NCI-H1105 (cell line): ENCODE measurements around the gene SPTBN2.
"Not testable (repeated sequence)": the region's sequence is repeated elsewhere in the genome, so short reads cannot be mapped to it uniquely, and the experiment has no call there.

Source experiments
- DNase-seq: peaks from one replicate; lab custom pipeline; 2025; lab: John Stamatoyannopoulos, UW

The SPTBN2 gene

DNA sequence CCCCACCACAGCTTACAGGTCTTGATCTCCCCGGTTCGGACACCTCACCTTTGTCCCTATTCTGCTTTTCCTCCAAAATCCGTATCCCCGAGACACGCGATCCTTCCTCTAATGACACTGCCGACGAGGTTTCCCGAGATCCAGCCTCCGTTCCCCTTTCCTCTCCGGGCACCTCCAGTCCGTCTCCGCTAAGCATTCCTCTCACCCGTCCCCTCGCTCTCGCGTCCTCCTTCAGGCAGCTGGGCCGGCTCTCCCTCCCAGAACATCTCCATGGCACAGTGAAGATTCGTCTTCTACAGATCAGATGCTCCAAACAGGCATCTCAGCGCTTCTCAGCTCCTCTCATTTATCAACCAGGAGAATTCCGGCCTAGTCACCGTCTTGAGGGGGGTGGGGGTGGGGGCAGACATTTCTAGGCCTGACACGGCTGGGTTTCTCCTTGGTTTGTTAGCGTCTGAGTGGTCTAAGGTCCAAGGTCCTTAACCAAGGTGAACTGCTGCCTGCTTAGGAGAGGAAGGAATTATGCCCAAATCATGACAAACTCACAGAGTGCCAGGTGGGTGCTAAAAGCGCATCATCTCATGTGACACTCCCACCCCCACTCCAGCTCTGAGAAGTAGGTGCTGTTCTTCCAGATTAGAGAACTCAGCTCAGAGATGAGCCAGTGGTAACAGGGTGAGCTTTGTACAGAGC lies at the start of gene SPTBN2:
SPTBN2 (minus strand) TSS at position 524 of the 693 bp plus-strand sequence. CDS start 7,976 bp downstream, outside the sequence.
- DNase-seq: no peak

DNA sequence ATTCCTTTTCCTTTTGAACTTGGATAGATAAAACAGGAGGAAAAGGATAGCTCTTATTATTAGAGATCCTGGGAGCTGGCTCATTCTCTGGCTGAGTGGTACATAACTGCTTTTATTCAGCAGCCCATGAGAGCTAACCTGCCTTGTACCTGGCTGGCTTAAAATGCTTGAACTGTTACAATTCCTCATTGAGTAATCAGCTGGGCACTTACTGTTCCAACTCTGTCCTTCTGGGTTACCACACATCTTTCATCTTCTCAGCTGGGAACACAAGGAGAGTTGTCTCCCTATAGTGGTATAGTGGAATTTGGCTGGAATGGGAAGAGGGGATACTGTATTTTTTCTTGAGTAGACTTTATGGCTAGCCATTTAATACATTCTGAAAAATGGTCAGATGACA lies 39.8 kb upstream of the SPTBN2 start:
- DNase-seq: no peak

DNA sequence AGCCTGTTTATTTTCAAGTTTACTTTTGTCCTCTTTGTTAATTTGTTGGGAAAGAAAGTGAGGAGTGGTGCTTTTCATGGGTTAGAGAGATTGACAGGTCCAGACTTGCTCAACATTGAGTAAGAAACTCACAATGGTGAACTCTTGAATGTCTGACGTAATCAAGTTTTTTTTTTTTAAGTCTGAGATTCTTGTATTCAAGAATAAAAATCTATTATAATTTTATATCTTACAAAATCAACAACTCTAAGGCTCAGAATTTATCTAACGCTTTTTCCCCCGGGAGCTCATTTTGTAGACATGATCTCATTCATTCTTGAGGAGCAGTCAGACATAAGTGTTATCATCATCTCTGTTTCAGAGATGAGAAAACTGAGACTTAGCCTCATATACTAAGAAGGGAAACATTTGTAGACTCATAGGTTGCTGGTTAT lies 39.1 kb upstream of the SPTBN2 start:
- DNase-seq: no peak

DNA sequence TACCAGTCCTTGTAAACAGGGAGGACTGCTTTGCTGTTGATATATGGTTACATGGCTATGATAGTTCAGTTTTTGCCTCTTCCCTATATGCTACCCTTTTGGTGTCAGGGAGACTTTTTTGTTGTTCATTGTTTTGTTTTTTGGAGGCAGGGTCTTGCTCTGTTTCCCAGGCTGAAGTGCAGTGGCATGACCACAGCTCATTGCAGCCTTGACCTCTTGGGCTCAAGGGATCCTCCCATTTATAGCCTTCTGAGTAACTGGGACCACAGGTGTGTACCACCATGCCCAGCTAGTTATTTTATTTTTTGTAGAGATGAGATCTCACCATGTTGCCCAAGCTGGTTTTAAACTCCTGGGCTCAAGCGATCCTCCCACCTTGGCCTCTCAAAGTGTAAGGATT lies 38.6 kb upstream of the SPTBN2 start:
- DNase-seq: no peak

DNA sequence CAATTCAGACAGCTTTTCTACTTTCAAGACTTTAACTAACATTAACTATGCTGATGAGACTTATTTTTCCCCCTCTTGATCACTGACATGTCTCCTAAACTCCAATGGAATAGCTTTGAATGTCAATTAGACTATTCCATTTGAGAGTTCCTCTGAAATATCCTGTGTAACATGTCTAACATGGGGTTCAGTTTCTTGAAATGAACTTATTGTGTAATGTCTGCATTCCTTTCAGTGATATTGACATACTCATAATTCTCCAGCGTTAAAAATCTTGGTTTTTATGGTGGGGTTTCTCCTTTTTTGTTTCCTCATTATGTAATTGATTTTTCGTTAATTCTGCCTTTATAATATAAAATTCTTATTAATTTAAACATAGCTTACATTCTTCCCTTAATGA lies 37.7 kb upstream of the SPTBN2 start:
- DNase-seq: no peak

DNA sequence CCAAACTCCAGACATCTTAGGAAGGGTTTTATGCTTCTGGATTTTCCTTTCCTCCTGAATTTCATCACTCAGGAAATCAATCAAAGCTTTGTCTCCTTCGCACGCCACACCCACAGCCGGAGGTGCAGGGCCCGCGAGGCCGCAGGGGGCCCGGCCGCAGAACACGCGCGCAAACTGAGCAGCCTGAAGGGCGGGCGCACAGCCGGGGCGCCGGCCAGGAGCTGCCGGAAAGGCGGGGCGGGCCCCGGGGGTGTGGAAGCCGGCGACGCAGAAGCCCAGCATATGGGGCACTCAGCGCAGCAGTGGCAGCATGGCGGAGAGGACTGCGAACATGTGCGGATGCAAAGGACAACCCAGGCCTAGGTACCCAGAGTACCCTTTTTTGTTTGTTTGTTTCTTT lies 33.1 kb upstream of the SPTBN2 start:
- DNase-seq: no peak

DNA sequence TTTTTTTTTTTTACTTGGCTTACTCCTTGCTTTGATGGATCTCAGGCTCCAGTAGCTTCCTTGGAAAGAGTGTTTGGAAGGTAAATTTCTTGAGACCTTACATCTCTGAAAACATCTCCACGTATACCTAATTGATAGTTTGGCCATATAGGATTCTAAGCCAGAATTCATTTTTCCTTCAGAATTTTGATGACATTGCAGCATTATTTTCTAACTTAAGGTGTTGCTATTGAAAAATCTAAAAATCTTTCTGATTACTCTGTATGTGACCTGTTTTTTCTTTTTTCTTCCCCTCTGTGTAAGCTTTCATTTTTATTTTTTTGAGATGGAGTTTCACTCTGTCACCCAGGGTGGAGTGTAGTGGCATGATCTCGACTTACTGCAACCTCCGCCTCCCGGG lies 23.1 kb upstream of the SPTBN2 start:
- DNase-seq: no peak

DNA sequence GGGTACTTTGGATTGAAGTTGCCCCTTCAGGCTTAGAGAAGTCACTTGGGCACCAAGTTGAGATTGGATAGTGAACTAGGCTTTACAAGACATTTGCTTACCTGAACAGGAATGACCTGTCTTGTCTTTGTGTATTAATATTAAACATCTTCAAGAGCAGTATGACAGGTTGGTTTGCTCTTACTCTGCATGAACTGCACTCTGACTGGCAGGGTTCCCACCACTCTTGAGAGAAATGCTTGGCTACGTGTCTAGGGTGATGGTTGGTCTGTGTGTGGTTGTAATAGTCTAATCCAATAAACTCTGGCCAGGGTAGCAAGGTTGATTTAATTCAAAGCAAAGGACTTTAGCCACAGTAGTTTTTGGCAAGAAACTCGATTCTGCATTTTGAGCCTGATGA lies 20.1 kb upstream of the SPTBN2 start:
- peak; percentile 22 for DNase-seq

DNA sequence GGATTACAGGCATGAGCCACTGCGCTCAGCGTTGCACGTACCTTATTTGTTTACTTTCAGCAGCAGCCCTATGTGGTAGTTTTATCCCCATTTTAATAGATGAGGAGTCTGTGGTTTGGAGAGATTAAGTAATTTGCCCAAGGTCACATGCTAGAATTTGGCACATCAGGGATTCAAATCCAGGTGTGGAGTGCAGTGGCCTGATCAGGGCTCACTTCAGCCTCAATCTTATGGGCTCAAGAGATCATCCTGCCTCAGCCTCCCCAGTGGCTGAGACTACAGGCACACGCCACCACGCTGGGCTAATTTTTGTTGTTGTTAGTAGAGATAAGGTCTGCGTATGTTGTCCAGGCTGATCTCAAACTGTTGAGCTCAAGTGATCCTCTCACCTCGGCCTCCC lies 18.5 kb upstream of the SPTBN2 start:
- no peak for DNase-seq

DNA sequence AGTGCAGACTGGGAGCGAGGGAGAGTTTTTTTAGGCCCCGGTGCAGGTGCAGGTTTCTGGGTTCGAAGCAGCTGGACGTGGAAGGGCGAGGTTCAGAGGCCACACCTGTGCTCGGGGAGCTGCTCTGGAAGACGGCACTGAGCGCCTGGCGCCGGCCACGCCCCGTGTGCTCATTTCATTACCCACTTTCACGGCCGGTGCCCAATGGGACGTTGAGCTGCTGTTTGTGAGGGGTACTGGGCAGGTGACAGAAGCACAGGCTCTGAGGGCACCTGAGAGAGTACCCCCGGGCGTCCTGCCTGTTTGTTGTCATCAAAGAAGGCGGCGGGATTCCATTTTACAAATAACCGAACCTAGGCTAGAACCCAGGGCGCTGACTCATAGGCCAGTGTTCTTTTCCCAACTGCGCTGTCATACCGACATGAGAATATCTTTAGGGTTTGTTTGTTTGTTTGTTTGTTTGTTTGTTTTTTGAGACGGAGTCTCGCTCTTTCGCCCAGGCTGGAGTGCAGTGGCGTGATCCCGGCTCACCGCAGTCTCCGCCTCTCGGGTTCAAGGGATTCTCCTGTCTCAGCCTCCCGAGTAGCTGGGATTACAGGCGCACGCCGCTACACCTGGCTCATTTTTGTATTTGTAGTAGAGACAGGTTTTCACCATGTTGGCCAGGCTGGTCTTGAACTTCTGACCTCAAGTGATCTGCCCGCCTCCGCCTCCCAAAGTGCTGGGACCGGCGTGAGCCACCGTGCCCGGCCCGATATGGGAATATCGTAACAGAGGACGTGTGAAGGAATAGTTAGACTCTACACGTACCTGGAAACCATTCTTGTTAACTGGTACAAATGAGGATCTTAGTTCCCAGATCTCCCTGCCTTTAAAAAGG lies 16.6 kb upstream of the SPTBN2 start:
- DNase-seq: peak; percentile 52

DNA sequence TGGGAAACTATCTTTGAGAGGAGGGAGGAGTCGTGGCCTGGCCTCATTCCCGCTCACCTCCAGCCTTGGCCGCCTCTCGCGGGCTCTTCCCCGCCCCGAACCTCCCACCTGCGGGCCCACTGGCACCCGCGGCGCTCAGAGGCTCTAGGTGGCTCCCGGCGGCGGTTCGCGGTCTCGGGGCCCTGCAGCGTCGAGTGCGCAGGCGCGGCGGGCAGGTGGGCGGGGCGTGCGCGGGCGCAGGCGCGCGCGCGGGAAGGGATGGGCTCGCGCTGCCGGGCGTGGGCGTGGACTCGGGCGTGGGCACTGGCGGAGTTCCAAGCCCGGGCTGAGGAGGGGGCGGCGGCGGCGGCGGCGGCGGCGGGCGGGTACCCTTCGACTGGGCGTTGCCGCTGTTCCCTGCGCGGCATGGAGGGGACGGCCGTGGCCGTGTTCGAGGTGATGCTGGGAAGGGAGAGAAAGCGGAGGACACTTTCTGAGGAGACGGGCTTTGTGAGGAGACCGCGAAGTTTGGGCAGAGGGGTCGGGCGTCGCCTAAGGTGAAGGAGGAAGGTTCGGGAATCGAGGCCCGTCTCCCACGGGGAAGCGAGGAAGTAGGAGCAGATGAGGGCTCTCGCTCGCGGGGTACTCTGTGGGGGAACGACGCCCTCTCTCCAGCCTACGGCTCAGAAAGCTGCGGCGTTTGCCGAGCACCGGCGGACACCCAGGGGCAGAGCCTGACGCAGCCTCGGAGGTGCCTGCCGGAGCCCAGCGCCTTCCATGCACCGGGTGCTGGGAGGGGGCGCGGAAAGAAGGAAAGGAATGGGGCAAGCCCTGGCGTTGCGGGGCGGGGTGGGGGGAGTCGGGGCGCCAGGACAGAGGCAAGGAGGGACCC lies 15.7 kb upstream of the SPTBN2 start:
- peak; percentile 85 for DNase-seq

DNA sequence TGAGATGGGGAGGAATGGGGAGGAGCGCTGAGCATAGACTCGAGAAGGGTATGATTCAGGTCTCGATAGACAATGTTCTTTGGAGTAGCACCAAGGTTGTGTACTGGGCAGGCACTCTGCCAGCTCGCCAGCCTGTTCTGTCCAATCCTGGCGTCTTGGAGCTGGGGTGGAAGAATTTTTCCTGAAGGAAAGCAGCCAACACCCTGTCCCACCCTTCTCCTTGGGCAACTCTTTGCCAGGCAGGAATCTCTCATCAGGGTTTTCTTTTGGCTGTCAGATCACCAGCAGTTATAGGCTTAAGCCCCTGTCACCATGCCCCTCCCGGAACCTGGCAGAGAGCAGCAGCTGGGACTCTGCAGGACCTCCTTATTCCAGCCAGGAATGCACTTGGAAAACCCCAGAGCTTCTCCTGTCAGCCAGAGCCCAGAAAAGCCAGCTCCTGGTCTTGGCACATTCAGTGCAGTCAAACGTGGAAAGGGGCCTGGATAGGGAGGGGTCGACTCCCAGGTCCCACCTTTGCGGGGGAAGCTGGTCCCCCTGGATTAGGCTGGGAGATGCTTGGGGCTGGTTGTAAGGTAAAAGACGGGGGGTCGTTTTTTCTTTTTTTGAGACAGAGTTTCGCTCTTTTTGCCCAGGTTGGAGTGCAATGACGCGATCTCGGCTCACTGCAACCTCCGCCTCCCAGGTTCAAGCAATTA lies 14.4 kb upstream of the SPTBN2 start:
- DNase-seq: no peak

DNA sequence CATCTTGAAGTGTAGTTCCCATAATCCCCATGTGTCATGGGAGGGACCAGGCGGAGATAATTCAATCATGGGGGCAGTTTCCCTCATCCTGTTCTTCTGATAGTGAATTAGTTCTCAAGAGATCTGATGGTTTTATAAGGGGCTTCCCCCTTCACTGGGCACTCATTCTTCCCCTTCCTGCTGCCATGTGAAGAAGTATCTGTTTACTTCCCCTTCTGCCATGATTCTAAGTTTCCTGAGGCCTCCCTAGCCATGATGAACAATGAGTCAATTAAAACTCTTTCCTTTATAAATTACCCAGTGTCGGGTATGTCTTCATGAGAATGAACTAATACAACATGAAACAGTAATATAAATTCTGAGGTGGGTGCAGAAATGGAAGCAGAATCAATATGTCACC lies 12.1 kb upstream of the SPTBN2 start:
- no peak for DNase-seq

DNA sequence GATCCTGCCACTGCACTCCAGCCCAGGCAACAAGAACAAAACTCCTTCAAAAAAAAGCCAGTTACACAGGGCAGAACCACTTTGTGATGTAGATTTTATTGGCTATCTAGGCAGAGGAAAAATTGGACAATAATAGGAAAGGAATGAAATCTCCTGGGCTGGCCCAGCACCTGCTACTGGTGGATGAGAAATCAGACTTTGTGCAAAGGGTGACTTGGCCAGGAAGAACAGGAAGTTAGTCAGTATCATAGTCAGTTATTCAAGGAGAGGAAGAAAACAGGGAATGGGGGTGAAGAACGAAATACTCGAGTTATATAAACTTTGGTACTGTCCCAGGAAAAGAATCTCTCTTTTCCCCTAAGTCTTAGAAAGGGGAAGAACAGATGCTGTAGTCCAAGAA lies 11.0 kb upstream of the SPTBN2 start:
- DNase-seq: no peak

DNA sequence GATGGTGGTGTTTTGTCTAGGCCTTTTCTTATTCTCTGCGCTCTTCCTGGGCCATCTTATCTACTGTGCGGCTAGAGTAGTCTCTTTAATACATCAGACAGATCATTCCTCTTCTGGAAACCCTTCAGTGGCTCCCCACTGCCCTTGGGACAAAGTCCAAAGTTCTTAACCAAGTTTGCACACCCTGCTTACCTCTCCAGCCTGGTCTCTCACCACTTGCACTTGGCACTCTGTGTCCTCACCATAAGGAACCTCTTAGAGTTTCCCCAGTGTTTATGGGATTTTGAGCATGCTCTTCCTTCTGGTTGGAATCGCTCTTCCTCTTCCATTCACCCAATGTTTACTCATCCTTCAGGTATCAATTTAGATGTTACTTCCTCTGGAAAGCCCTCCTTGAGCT lies 5.2 kb upstream of the SPTBN2 start:
- no peak for DNase-seq

DNA sequence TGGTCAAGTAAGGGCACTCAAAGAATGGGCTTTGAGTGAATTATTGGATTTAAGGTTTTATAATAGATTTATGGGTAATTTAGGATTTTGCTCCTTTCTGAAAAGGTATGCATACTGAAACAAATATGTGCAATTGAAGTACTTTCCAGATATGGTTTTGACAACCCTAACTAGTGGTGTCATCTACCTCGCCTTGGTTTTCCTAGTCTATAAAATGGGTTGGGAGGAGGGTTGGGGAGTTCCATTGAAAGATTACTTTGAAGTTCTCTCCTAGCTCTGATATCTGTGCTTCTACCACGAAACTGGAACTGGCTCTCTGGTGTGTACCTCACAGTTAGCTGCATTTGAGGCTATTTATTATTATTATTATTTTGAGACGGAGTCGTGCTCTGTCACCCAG lies 431 bp upstream of the SPTBN2 start:
- no peak for DNase-seq

DNA sequence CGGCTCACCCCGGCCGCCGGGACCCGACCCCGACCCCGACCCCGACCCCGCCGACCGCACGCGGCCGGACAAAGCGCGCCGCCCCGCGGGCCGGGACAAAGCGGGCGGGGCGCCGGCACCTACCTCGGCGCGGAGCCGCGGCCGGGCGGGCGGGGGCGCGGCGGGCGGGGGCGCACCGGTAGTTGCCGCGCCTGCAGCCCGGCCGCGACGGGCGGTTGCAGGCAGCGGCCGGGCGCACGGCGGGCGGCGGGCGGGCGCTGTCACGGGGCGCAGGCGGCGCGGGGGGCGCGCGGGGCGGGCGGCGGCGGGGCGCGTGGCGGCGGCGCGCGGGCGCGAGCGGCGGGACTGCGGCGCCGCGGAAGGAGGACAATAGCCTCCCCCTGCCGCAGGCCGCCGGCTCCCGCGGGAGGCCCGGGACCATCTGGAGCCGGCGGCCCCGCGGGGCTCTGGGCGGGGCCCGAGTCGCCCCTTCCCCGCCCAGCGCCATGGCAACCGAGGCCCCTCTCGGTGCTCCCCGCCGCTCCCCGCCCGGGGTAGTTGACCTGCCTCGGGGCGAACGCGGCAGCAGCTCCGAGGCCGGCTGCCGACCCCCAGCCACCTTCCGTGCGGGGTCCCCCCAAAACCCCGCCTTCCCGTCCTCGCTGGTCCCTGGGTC lies 851 bp downstream of the SPTBN2 start:
- peak; percentile 8 for DNase-seq

DNA sequence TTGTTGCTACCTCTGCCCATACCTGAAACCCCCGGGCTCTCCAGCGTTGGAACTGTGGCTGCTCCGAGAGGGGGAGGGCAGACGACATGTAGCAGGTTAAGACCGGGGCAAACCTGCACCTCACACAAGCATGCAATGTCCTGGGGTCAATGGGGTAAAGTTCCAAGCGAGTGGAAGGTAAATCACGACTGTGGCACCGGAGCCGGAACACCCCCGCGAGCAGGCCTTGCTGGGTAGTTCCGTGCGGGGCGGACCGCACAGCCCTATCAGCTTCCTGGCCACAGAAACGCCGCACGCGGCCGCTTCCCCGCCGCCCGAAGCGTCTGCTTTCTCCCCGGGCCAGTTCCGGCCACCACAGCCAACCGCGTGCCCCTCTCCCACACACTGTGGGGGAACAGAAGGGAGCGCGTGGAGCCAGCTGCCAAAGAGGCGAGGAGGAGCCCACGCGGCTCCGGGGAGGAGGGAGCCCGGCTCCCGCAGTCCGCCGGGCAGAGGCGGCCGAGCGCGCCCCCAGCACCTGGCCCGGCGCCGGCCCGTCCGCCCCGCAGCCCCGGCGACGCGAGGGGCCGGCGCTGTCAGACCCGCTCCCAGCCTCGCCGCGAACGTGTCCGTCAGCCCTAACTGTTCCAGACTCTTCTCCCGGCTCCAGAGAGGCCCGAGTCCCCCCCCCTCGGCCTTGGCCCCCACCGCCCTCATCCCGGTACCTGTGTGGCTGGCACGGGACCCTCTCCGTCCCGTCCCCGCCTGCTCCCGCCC lies 1.6 kb downstream of the SPTBN2 start:
- DNase-seq: peak; percentile 17

DNA sequence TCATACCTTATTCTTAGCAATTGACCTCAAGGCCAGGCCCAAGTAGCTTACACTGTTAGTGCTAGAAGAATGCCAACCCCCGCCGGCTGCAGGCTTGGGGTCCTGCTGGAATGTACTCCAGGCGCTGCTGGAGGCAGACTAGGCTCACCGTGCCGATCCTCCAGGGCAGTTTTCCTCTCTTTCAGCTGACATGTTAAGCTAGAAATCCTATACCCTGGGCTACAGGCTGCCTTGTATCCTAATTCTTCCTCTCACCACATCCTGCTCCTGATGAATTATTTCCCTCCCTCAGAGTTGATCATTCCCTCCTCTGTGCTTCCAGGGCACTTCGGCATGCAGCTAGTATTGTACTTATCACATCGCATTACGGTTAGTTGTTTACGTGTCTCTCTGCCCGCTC lies 3.4 kb downstream of the SPTBN2 start:
- no peak for DNase-seq

DNA sequence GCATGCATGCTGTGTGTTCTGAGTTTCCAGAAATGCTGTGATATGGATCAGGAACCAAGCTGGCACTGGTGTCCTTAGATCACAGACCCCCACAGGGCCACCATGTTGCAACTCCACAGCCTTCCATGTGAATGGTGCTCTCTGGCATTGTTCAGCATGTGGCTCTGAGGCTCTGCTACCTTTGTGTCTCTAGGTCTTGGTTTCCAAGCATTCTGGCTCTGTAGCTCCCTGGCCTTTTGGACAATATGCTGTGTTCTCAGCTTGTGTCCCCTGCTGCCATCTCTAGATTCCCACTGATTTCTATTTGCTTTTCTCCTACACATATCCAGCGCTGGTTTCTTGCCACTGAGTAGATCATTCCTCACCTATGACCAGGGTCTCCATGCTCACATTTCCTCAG lies 3.9 kb downstream of the SPTBN2 start:
- DNase-seq: no peak

DNA sequence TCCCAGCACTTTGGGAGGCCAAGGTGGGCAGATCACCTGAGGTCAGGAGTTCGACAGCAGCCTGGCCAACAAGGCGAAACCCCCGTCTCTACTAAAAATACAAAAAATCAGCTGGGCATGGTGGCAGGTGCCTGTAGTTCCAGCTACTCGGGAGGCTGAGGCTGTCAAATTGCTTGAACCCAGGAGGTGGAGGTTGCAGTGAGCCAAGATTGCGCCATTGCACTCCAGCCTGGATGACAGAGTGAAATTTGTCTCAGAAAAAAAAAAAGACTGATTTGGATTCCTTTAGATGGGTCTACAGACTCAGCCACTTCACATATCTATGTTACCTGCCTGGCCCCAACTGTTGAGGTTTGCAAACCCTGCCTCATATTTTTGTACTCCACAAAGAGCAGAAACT lies 4.8 kb downstream of the SPTBN2 start:
- DNase-seq: not testable (repeated sequence)
